Right lobe of liver (tissue), 4 donors: ENCODE data around the gene SUPV3L1.

Source experiments
- POLR2A ChIP-seq: fragments of 450-650 bp; IDR thresholded peaks from one replicate; pipeline ENCODE4 v1.6.1; 2017; ENCODE audit warnings: antibody characterized with exemption, mild to moderate bottlenecking
- TF ChIP-seq, protein P1 (sequence below), 4 donors: fragments of 200-600 bp in 3 of 4; fragments of 450-650 bp in 1 of 4; IDR thresholded peaks; one replicate each; pipeline versions ENCODE4 v1.5.1 to v1.8.0; 2016 to 2022; ENCODE audit warnings: antibody characterized with exemption in 4 of 4, mild to moderate bottlenecking in 2 of 4
- donor health status: DM: no; HTN: no; CAD: no.
- donor health status: DM: no; HTN: no; CAD: no.
- donor health status: DM: no; HTN: yes; CAD: no.

- TF ChIP-seq, protein P1, sequence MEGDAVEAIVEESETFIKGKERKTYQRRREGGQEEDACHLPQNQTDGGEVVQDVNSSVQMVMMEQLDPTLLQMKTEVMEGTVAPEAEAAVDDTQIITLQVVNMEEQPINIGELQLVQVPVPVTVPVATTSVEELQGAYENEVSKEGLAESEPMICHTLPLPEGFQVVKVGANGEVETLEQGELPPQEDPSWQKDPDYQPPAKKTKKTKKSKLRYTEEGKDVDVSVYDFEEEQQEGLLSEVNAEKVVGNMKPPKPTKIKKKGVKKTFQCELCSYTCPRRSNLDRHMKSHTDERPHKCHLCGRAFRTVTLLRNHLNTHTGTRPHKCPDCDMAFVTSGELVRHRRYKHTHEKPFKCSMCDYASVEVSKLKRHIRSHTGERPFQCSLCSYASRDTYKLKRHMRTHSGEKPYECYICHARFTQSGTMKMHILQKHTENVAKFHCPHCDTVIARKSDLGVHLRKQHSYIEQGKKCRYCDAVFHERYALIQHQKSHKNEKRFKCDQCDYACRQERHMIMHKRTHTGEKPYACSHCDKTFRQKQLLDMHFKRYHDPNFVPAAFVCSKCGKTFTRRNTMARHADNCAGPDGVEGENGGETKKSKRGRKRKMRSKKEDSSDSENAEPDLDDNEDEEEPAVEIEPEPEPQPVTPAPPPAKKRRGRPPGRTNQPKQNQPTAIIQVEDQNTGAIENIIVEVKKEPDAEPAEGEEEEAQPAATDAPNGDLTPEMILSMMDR (IDR thresholded peaks at IDR 0.05): no peak
- no peak for TF ChIP-seq POLR2A
These were observed 63.8 kb downstream of the SUPV3L1 start for GRCh38 chr10:69243817-69244216.
